ENCODE data around the gene NDUFAF2. TPM values are rescaled to one million over a fixed set of nuclear protein-coding genes. Genes with fewer than 3 reads are reported as not detected.

NDUFAF2 gene
- total RNA-seq, 4 donors from 2014 or later: 24.0 to 40.1 (median 25.8) TPM

GRCh38 chr5:61139931-61140330 is 194.9 kb downstream of the NDUFAF2 start:
- no peak for TF ChIP-seq CTCF (IDR thresholded peaks at IDR 0.05; ENCODE audit: low read depth)

DNA sequence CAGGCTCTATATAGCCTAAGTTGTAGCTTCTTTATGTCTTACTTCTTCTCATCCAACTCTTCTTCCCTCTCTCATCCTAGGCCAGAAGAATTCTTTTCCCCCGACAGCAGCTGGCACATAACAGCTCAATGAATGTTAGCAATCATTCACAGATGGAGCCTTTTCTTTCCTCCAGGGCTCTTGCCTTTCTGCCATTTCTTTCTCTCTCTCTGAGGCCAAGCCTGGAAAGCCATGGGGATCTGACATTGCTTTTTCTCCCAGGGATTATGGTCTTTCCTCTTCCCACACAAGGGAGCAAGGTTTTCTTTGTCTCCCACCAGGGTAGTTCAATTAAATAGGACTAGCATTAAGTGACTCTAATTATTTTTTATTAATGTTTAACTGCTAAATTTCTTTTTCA is 196.8 kb downstream of the NDUFAF2 start:
- no peak for TF ChIP-seq CTCF (IDR thresholded peaks at IDR 0.05; ENCODE audit: low read depth)

- TF ChIP-seq CTCF (IDR thresholded peaks at IDR 0.05; ENCODE audit: low read depth): no peak
Measured at GRCh38 chr5:61142391-61142790, 197.4 kb downstream of the NDUFAF2 start.

DNA sequence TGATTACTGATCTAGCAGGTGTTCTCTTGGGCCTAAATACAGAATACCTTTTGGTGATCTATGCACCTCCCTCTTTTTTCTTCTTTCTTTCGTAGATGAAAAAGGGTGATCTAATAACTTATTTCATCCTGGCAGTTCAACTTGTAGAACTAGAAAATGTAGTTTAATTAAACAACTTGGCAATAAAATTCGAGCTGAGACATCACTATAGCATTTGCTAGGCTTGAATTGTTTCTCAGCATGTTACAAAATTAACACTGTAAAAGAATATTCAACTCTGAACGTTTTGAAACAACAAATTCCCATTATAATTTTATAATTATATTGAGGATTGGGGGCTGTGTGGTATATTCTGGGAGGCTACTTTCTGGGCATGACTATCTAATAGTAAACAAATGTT is 197.8 kb downstream of the NDUFAF2 start:
- TF ChIP-seq CTCF (IDR thresholded peaks at IDR 0.05; ENCODE audit: low read depth): no peak

DNA sequence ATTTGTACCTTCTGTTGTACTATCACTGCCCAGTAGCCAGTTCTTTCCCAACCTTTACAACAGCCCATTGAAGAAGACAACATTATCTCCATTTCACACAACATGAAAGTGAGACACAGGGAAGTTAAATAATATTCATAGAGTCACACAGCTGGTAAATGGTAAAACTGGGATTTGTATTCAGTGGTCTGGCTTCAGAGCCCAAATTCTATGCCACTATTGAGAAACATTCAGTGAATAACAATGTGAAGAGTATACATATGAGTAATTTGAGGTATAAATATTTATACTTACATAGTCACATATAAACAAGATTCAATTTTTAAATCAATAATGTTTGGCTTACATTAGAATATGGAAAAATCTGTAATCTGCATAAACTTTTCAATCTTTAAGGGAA is 203.5 kb downstream of the NDUFAF2 start:
- TF ChIP-seq CTCF (IDR thresholded peaks at IDR 0.05; ENCODE audit: low read depth): no peak

GRCh38 chr5:61151893-61152292 is 206.9 kb downstream of the NDUFAF2 start:
- TF ChIP-seq CTCF (IDR thresholded peaks at IDR 0.05; ENCODE audit: low read depth): no peak

DNA sequence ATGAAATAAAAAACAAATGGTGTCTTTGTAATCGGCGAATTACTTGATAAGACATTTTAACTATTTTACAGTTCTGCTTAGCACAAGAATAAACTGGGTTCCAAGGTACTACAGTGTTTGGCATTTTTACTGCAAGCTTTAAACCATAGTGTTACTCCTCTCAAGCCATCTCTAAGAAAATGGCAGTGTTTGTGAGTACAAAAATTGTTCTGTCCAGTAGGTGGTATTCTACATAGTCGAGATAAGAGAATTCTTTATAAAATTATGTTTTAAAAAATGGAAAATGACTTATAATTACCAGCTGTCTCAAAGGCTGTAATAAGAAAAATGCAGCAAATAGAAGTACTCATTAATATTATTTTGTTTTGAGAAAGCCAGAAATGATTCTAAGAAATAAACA is 214.1 kb downstream of the NDUFAF2 start:
- TF ChIP-seq CTCF (IDR thresholded peaks at IDR 0.05; ENCODE audit: low read depth): no peak
